Activated CD8-positive, alpha-beta memory T cell treated with anti-CD3 and anti-CD28 coated beads, Interleukin-2, amount 50 U/mL, for 24 hours (primary cell): ENCODE measurements around the gene SYT2.
"Not testable (repeated sequence)": the region's sequence is repeated elsewhere in the genome, so short reads cannot be mapped to it uniquely, and the experiment has no call there.

Source experiments
- DNase-seq: peaks from one replicate; pipeline ENCODE4 v3.0.0-alpha.2; 2020; ENCODE audit errors: extremely low read depth

The SYT2 gene

GRCh38 chr1:202545647-202546303 lies 164.5 kb downstream of the SYT2 start:
- not testable (repeated sequence) for DNase-seq

- not testable (repeated sequence) for DNase-seq
Observed at GRCh38 chr1:202544766-202545449, 165.3 kb downstream of the SYT2 start.

- DNase-seq = not testable (repeated sequence)
Observed at GRCh38 chr1:202543537-202543936, 166.7 kb downstream of the SYT2 start.

GRCh38 chr1:202542415-202542814 lies 167.8 kb downstream of the SYT2 start:
- not testable (repeated sequence) for DNase-seq

GRCh38 chr1:202540858-202541257 lies 169.4 kb downstream of the SYT2 start:
- DNase-seq = not testable (repeated sequence)
